Endothelial cell of umbilical vein (primary cell): ENCODE results near the gene MICAL3. TPM values are rescaled to one million over a fixed set of nuclear protein-coding genes. Genes with fewer than 3 reads are reported as not detected.

Source experiments
- BruUV-seq: library from RNA; stranded (reverse); fragments of 400-500 nt; replicated peaks from 2 replicates; lab custom pipeline; 2021; lab: Mats Ljungman, UMichigan
- CTCF ChIA-PET: fragments of 300-600, 350-600 bp; sonication (Branson Sonifier 250); formaldehyde crosslinking; loops from one replicate; lab custom pipeline; 2021; ENCODE audit warnings: antibody characterized with exemption, inconsistent platforms; lab: Charles Lee
- POLR2A ChIA-PET: fragments of 300-600, 350-600 bp; sonication (Branson Sonifier 250); formaldehyde crosslinking; loops from one replicate; lab custom pipeline; 2021; ENCODE audit warnings: antibody characterized with exemption, inconsistent platforms; lab: Charles Lee
- DNase-seq: peaks from one replicate; pipeline ENCODE4 v3.0.0-alpha.2; 2011; ENCODE audit warnings: low read depth, low spot score
- FAIRE-seq: peaks from 2 replicates; lab custom pipeline; 2011; peaks lifted over from hg19 to GRCh38; lab: Jason Lieb, UNC
- H2AFZ ChIP-seq: 2 replicates; pipeline ENCODE4 v1.6.0; 2012; ENCODE audit warnings: low read depth, low read length, control low read depth, inconsistent platforms
- H3K27ac ChIP-seq: 2 replicates; pipeline ENCODE4 v1.5.1; 2011; ENCODE audit warnings: low read depth, mild to moderate bottlenecking, control low read depth, low read length, moderate library complexity; ENCODE audit not compliant: insufficient read depth
- H3K27me3 ChIP-seq, 2 experiments: 2 replicates each; pipeline versions ENCODE4 v1.6.0 to v1.6.1; 2011; ENCODE audit warnings: low read length in 2 of 2, mixed read lengths in 1 of 2; ENCODE audit not compliant: control insufficient read depth in 2 of 2, insufficient read depth in 2 of 2
- H3K36me3 ChIP-seq, 2 experiments: 2 replicates in 1 of 2; 3 replicates in 1 of 2; pipeline ENCODE4 v1.5.1; 2011; ENCODE audit warnings: low read length in 2 of 2, mild to moderate bottlenecking in 1 of 2, moderate library complexity in 1 of 2; ENCODE audit not compliant: control insufficient read depth in 2 of 2, insufficient read depth in 2 of 2; ENCODE audit errors: extremely low read depth in 1 of 2
- H3K4me1 ChIP-seq: 3 replicates; pipeline ENCODE4 v1.5.1; 2011; ENCODE audit warnings: mild to moderate bottlenecking, low read length; ENCODE audit not compliant: control insufficient read depth, insufficient read depth; ENCODE audit errors: extremely low read depth
- H3K4me2 ChIP-seq: 2 replicates; pipeline ENCODE4 v1.6.1; 2011; ENCODE audit warnings: low read length, control low read depth, mixed read lengths; ENCODE audit not compliant: insufficient read depth
- H3K4me3 ChIP-seq, 3 experiments: fragments of 200-600 bp in 1 of 3; sonication (generic), shearing (Covaris generic) in 1 of 3; replicated peaks in 1 of 3; 2 replicates each; pipeline ENCODE4 v1.5.1; 2011 to 2016; ENCODE audit warnings: control low read depth in 3 of 3, low read length in 3 of 3, mild to moderate bottlenecking in 2 of 3, inconsistent platforms in 1 of 3, low read depth in 1 of 3, moderate library complexity in 1 of 3; ENCODE audit not compliant: insufficient read depth in 1 of 3
- H3K79me2 ChIP-seq: 2 replicates; pipeline ENCODE4 v1.6.0; 2012; ENCODE audit warnings: low read length, inconsistent platforms; ENCODE audit not compliant: control insufficient read depth, insufficient read depth
- H3K9ac ChIP-seq: replicated peaks from 2 replicates; pipeline ENCODE3; 2011; ENCODE audit warnings: low read length, control low read depth; ENCODE audit not compliant: insufficient read depth; ENCODE audit errors: extremely low read depth
- H3K9me1 ChIP-seq: replicated peaks from 3 replicates; pipeline ENCODE4 v1.6.0; 2011; ENCODE audit warnings: mild to moderate bottlenecking, low read length; ENCODE audit not compliant: control insufficient read depth, insufficient read depth; ENCODE audit errors: extremely low read depth
- H3K9me3 ChIP-seq: replicated peaks from 2 replicates; pipeline ENCODE4 v1.5.1; 2012; ENCODE audit warnings: low read length, inconsistent platforms; ENCODE audit not compliant: control insufficient read depth, insufficient read depth
- H4K20me1 ChIP-seq: replicated peaks from 2 replicates; pipeline ENCODE3; 2011; ENCODE audit warnings: mild to moderate bottlenecking, low read length; ENCODE audit not compliant: control insufficient read depth, insufficient read depth; ENCODE audit errors: extremely low read depth
- EZH2 ChIP-seq: IDR thresholded peaks from 2 replicates; pipeline ENCODE4 v1.6.1; 2012; ENCODE audit warnings: borderline replicate concordance, low read depth, mild to moderate bottlenecking, moderate library complexity, low read length, inconsistent platforms; ENCODE audit not compliant: severe bottlenecking
- FOS ChIP-seq: IDR thresholded peaks from 2 replicates; pipeline ENCODE4 v1.6.1; 2011; ENCODE audit warnings: mild to moderate bottlenecking, low read length, moderate library complexity, borderline replicate concordance; ENCODE audit not compliant: insufficient read depth
- GATA2 ChIP-seq: IDR thresholded peaks from 2 replicates; pipeline ENCODE4 v1.7.0; 2011; ENCODE audit warnings: low read depth, mild to moderate bottlenecking, moderate library complexity, mixed read lengths, low read length; ENCODE audit not compliant: insufficient read length, insufficient read depth
- JUN ChIP-seq: IDR thresholded peaks from 2 replicates; pipeline ENCODE4 v1.6.1; 2011; ENCODE audit warnings: borderline replicate concordance, low read depth; ENCODE audit not compliant: insufficient read length, insufficient read depth
- MYC ChIP-seq: IDR thresholded peaks from one replicate; pipeline ENCODE4 v1.6.1; 2011; ENCODE audit warnings: mild to moderate bottlenecking, low read depth, low read length
- POLR2A ChIP-seq: IDR thresholded peaks from 2 replicates; pipeline ENCODE4 v1.6.1; 2012; ENCODE audit warnings: low read depth, mild to moderate bottlenecking, control low read depth, low read length
- POLR2AphosphoS5 ChIP-seq: IDR thresholded peaks from 2 replicates; pipeline ENCODE4 v1.6.1; 2012; ENCODE audit warnings: low read depth, mild to moderate bottlenecking, control low read depth, low read length, moderate library complexity; ENCODE audit not compliant: insufficient read depth
- dilution Hi-C: fragments of 300-500 bp; cut with MboI; formaldehyde crosslinking; loops from one replicate; pipeline ENCODE4 v1.15.0; 2019; ENCODE audit warnings: low sequenced_read_pairs; ENCODE audit not compliant: extremely low pct_ligation_motif_present
- intact Hi-C: fragments of 100-400 bp; cut with micrococcal nuclease; formaldehyde crosslinking; loops from one replicate; pipeline ENCODE4 v1.10.0; 2022
- polyA plus RNA-seq, 4 experiments: library from polyadenylated mRNA; depleted of rRNA in 3 of 4; stranded (reverse) in 3 of 4; unstranded in 1 of 4; fragments of >200 nt; gene quantifications; 2 replicates each; pipeline versions ENCODE4 v1.2.1 to v1.2.3, GENCODE V29; 2011 to 2012; ENCODE audit warnings: missing spikeins in 1 of 4
- total RNA-seq: library from RNA; stranded (reverse); gene quantifications from 2 replicates; pipeline ENCODE4 v1.2.3, GENCODE V29; 2021
- TF ChIP-seq, protein P1 (sequence below), 2 donors: IDR thresholded peaks; 1 replicate in 1 of 2; 2 replicates in 1 of 2; pipeline ENCODE4 v1.5.1; 2011; ENCODE audit warnings: low read length in 2 of 2, mild to moderate bottlenecking in 2 of 2, moderate library complexity in 2 of 2, control low read depth in 1 of 2, inconsistent platforms in 1 of 2, low read depth in 1 of 2; ENCODE audit not compliant: insufficient read depth in 1 of 2; ENCODE audit errors: extremely low read depth in 1 of 2
- TF ChIP-seq, protein P2 (sequence below): IDR thresholded peaks from 2 replicates; pipeline ENCODE4 v1.6.1; 2011; ENCODE audit not compliant: insufficient read depth, insufficient read length

Gene MICAL3
- total and polyA plus RNA-seq, 2 donors (not counting 3 experiments of a cell fraction or from before 2014, with no cell fraction given), result 14.5 to 63.7 TPM

DNA sequence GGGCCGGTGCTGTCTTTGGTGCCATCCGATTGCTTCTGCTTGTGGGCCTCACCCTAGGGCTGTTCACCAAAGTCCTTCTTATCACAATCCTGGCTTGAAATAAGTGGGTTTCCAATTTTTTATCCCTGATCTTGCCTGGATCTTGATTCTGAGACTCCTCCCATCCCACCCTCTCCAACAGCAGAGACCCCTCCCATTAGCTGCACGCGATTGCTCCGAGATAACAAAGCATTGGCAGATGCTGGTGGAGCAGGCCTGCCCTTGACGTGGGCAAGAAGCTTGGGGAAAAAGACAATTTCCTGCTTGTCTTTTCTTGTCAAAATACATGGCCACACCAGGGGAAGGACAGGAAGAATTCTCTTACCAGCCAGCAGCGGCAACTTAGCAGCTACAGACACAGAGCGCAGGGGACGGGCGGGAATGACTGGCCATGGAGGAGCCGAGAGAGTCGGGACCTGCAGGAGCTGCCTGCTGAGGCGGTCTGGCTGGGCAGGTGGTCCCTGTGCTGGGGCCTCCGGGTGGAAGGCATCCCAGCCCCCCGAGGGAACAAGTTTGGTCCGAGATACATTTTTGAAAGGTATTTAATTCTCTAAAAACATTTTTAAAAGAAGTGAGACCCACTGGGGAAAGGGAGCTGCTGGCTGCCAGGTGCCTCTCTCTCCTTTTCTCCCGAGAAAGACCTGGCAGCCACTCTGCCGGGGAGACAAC, 240.4 kb downstream of the MICAL3 start:
- H3K9me3 ChIP-seq, result no peaks in the 10 kb centered on the region
- no peaks in the 10 kb centered on the region for H3K79me2 ChIP-seq
- TF ChIP-seq, protein P1, sequence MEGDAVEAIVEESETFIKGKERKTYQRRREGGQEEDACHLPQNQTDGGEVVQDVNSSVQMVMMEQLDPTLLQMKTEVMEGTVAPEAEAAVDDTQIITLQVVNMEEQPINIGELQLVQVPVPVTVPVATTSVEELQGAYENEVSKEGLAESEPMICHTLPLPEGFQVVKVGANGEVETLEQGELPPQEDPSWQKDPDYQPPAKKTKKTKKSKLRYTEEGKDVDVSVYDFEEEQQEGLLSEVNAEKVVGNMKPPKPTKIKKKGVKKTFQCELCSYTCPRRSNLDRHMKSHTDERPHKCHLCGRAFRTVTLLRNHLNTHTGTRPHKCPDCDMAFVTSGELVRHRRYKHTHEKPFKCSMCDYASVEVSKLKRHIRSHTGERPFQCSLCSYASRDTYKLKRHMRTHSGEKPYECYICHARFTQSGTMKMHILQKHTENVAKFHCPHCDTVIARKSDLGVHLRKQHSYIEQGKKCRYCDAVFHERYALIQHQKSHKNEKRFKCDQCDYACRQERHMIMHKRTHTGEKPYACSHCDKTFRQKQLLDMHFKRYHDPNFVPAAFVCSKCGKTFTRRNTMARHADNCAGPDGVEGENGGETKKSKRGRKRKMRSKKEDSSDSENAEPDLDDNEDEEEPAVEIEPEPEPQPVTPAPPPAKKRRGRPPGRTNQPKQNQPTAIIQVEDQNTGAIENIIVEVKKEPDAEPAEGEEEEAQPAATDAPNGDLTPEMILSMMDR (IDR thresholded peaks at IDR 0.05; ENCODE audit: extremely low read depth in 1 of 2, insufficient read depth in 1 of 2, low read depth in 1 of 2, low read length in 2 of 2), result no peak
- TF ChIP-seq JUN (no peak), GATA2 (no peak), MYC (no peak), FOS (no peak), EZH2 (no peak), POLR2AphosphoS5 (no peak), POLR2A (no peak)
- TF ChIP-seq, protein P2, sequence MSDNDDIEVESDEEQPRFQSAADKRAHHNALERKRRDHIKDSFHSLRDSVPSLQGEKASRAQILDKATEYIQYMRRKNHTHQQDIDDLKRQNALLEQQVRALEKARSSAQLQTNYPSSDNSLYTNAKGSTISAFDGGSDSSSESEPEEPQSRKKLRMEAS, result no peak
- H4K20me1 ChIP-seq, result no peaks in the 10 kb centered on the region
- no peaks in the 10 kb centered on the region for H3K27me3 ChIP-seq
- H2AFZ ChIP-seq, result no peak overlapping the region
- peaks cover 0 to 7% of the 10 kb centered on the region in 2 experiments for H3K36me3 ChIP-seq
- BruUV-seq, result no TSS peak
- H3K4me1 ChIP-seq, result peaks cover 9% of the 10 kb centered on the region
- no peak overlapping the region for H3K27ac ChIP-seq
- ChIA-PET POLR2A (no interaction called here), CTCF (interaction anchor here (1.1 to 6.1 kb wide), 5 partner anchors 18 to 292 kb away, joined by 3 to 99 read pairs (median 4); no protein-coding TSS in a partner anchor)
- H3K9me1 ChIP-seq, result no peaks in the 10 kb centered on the region
- intact Hi-C loops, result no loop called here
- DNase-seq (no peak), FAIRE-seq (no peak)
- dilution Hi-C loops, result no loop called here
- H3K4me2 ChIP-seq, result no peak overlapping the region
- H3K9ac ChIP-seq, result no peak overlapping the region
- no peak overlapping the region for H3K4me3 ChIP-seq
